HepG2 (cell line): ENCODE measurements around the gene OR6S1. TPM values are rescaled to one million over a fixed set of nuclear protein-coding genes. Genes with fewer than 3 reads are reported as not detected.

Experiments
- CENPX ChIP-seq: sonication (generic); formaldehyde crosslinking; IDR thresholded peaks from 2 replicates; pipeline ENCODE4 v1.9.0; 2021; ENCODE audit warnings: mild to moderate bottlenecking, missing genetic modification reagents, moderate library complexity
- CHD2 ChIP-seq: IDR thresholded peaks from 2 replicates; pipeline ENCODE4 v1.6.1; 2011; ENCODE audit warnings: low read depth, low read length, improper control_type of control experiment
- CREBL2 ChIP-seq: sonication (generic); formaldehyde crosslinking; IDR thresholded peaks from 2 replicates; pipeline ENCODE4 v1.8.1; 2023; ENCODE audit warnings: missing genetic modification reagents, mild to moderate bottlenecking, borderline replicate concordance
- CREM ChIP-seq, 2 experiments: sonication (generic) in 1 of 2; formaldehyde crosslinking in 1 of 2; IDR thresholded peaks; 2 replicates each; pipeline versions ENCODE4 v1.4.0 to v1.6.1; 2016 to 2020; ENCODE audit warnings: antibody characterized with exemption in 1 of 2, mild to moderate bottlenecking in 1 of 2, missing genetic modification reagents in 1 of 2
- KDM1A ChIP-seq: IDR thresholded peaks from 2 replicates; pipeline ENCODE4 v1.6.1; 2016; ENCODE audit warnings: missing compliant biosample characterization
- MBNL3 ChIP-seq: fragments of 250-450 bp; sonication (Bioruptor Pico); conservative IDR thresholded peaks from 2 replicates; pipeline ENCODE4 v1.8.0; 2022; ENCODE audit warnings: mild to moderate bottlenecking, inconsistent platforms
- MEIS1 ChIP-seq: sonication (generic); formaldehyde crosslinking; IDR thresholded peaks from 2 replicates; pipeline ENCODE4 v1.9.0; 2021; ENCODE audit warnings: mild to moderate bottlenecking, missing genetic modification reagents, moderate library complexity, borderline replicate concordance
- MTF2 ChIP-seq: sonication (generic); formaldehyde crosslinking; IDR thresholded peaks from 2 replicates; pipeline ENCODE4 v1.5.0; 2020; ENCODE audit warnings: missing genetic modification reagents, borderline replicate concordance
- PAF1 ChIP-seq: IDR thresholded peaks from 2 replicates; pipeline ENCODE4 v1.6.1; 2016; ENCODE audit warnings: missing genetic modification reagents, missing compliant biosample characterization
- SNRNP70 ChIP-seq: fragments of 200-400 bp; formaldehyde crosslinking; IDR thresholded peaks from 2 replicates; pipeline ENCODE4 v1.6.1; 2017; ENCODE audit warnings: mild to moderate bottlenecking, low read depth, low read length, moderate library complexity
- SPEN ChIP-seq: sonication (generic); formaldehyde crosslinking; IDR thresholded peaks from 2 replicates; pipeline ENCODE4 v1.5.1; 2020; ENCODE audit warnings: low read depth, mild to moderate bottlenecking, missing genetic modification reagents
- ZBTB21 ChIP-seq: sonication (generic); formaldehyde crosslinking; IDR thresholded peaks from 2 replicates; pipeline ENCODE4 v1.4.0; 2020; ENCODE audit warnings: missing genetic modification reagents
- ZBTB34 ChIP-seq: sonication (generic); formaldehyde crosslinking; IDR thresholded peaks from 2 replicates; pipeline ENCODE4 v1.8.0; 2022; ENCODE audit warnings: mild to moderate bottlenecking, missing genetic modification reagents
- ZNF160 ChIP-seq: sonication (generic); formaldehyde crosslinking; IDR thresholded peaks from 2 replicates; pipeline ENCODE4 v1.8.0; 2022; ENCODE audit warnings: mild to moderate bottlenecking, inconsistent platforms, missing genetic modification reagents
- ZNF513 ChIP-seq: sonication (generic); formaldehyde crosslinking; conservative IDR thresholded peaks from 2 replicates; pipeline ENCODE4 v1.5.0; 2020; ENCODE audit warnings: missing genetic modification reagents
- ZNF546 ChIP-seq: sonication (generic); formaldehyde crosslinking; conservative IDR thresholded peaks from 2 replicates; pipeline ENCODE4 v1.8.1; 2023; ENCODE audit warnings: mild to moderate bottlenecking, missing genetic modification reagents
- ZNF549 ChIP-seq: sonication (generic); formaldehyde crosslinking; IDR thresholded peaks from 2 replicates; pipeline ENCODE4 v1.5.0; 2020; ENCODE audit warnings: missing genetic modification reagents
- ZNF558 ChIP-seq: sonication (generic); formaldehyde crosslinking; IDR thresholded peaks from 2 replicates; pipeline ENCODE4 v1.9.0; 2022; ENCODE audit warnings: mild to moderate bottlenecking, missing genetic modification reagents, borderline replicate concordance
- ZNF660 ChIP-seq: sonication (generic); formaldehyde crosslinking; IDR thresholded peaks from 2 replicates; pipeline ENCODE4 v1.5.1; 2020; ENCODE audit warnings: mild to moderate bottlenecking, low read depth, missing genetic modification reagents, borderline replicate concordance
- ZNF704 ChIP-seq: sonication (generic); formaldehyde crosslinking; IDR thresholded peaks from 2 replicates; pipeline ENCODE4 v1.8.1; 2023; ENCODE audit warnings: mild to moderate bottlenecking, inconsistent platforms, moderate library complexity, missing genetic modification reagents, borderline replicate concordance
- ZNF713 ChIP-seq: sonication (generic); formaldehyde crosslinking; IDR thresholded peaks from 2 replicates; pipeline ENCODE4 v1.4.0; 2020; ENCODE audit warnings: mild to moderate bottlenecking, missing genetic modification reagents
- ZNF878 ChIP-seq: sonication (generic); formaldehyde crosslinking; IDR thresholded peaks from 2 replicates; pipeline ENCODE4 v1.8.1; 2023; ENCODE audit warnings: mild to moderate bottlenecking, missing genetic modification reagents, moderate library complexity
- polyA plus RNA-seq, 8 experiments: library from polyadenylated mRNA; depleted of rRNA in 3 of 8; stranded (reverse) in 7 of 8; unstranded in 1 of 8; fragments of >200 nt; fragmentation: Illumina TruSeq in 4 of 8; extraction: Trizol in 4 of 8; gene quantifications; 2 replicates each; pipeline versions ENCODE4 v1.2.1 to v1.2.3, GENCODE V29; 2011 to 2016; ENCODE audit warnings: low read depth in 4 of 8, missing spikeins in 1 of 8, mixed read lengths in 1 of 8; ENCODE audit not compliant: insufficient read depth in 1 of 8
- total RNA-seq, 5 experiments: library from RNA; depleted of rRNA; stranded (reverse); fragments of >200 nt; fragmentation: Illumina TruSeq; extraction: Trizol; gene quantifications; 2 replicates each; pipeline ENCODE4 v1.2.3, GENCODE V29; 2016; ENCODE audit warnings: low read depth in 1 of 5

OR6S1 gene
- total and polyA plus RNA-seq, 2 of the 13 experiments (the other 11 are each of a cell fraction or from before 2014, with no cell fraction given), result 0.09 TPM; not detected in 1

- TF ChIP-seq MEIS1 (peak; percentile 98), SPEN (CRISPR knock-in tag) (peak; percentile 13; the same call in 1 of the 2 replicates), CREBL2 (peak; percentile 50; the same call in 1 of the 2 replicates), CENPX (CRISPR knock-in tag) (no peak), ZNF713 (CRISPR knock-in tag) (no peak), ZNF513 (CRISPR knock-in tag) (peak; percentile 94), KDM1A (CRISPR knock-in tag) (peak; percentile 64), ZBTB21 (peak; percentile 15; the same call in 1 of the 2 replicates), ZNF160 (0 out of 2 replicates have a peak, but pooled peaks have one; percentile 62), ZNF549 (CRISPR knock-in tag) (0 out of 2 replicates have a peak, but pooled peaks have one; percentile 26), CHD2 (no peak), ZNF704 (CRISPR knock-in tag) (no peak), ZNF558 (peak; percentile 93), ZNF878 (CRISPR knock-in tag) (peak; percentile 90), SNRNP70 (no peak), PAF1 (CRISPR knock-in tag) (no peak), ZBTB34 (CRISPR knock-in tag) (peak; percentile 97), ZNF546 (CRISPR knock-in tag) (0 out of 2 replicates have a peak, but pooled peaks have one; percentile 68), CREM (IDR thresholded peaks at IDR 0.05) (peak; percentile 60), CREM (CRISPR knock-in tag; IDR thresholded peaks at IDR 0.05) (no peak), MBNL3 (CRISPR knock-in tag) (0 out of 2 replicates have a peak, but pooled peaks have one; percentile 14), MTF2 (CRISPR knock-in tag) (no peak), ZNF660 (CRISPR knock-in tag) (no peak)
These were observed 28.1 kb downstream of the OR6S1 start (continued) for GRCh38 chr14:20613094-20614037.
